Mesothelial cell of epicardium (in vitro differentiated cells): ENCODE measurements around the gene AKR1E2. TPM values are rescaled to one million over a fixed set of nuclear protein-coding genes. Genes with fewer than 3 reads are reported as not detected.
A peak's percentile ranks its signal among the peaks of the same experiment; 100 is the strongest.
"Not testable (repeated sequence)": the region's sequence is repeated elsewhere in the genome, so short reads cannot be mapped to it uniquely, and the experiment has no call there.

Experiments used
- DNase-seq, 2 experiments: peaks; one replicate each; pipeline ENCODE4 v3.0.0; 2021; ENCODE audit warnings: low spot score in 2 of 2; ENCODE audit not compliant: unreplicated experiment in 2 of 2
- H3K27ac Mint-ChIP-seq: 2 replicates; pipeline ENCODE4 v1.8.0; 2021; ENCODE audit warnings: mixed read lengths
- H3K27me3 Mint-ChIP-seq: 2 replicates; pipeline ENCODE4 v1.8.0; 2021; ENCODE audit warnings: low read depth, mixed read lengths
- H3K36me3 Mint-ChIP-seq: 2 replicates; pipeline ENCODE4 v1.8.0; 2021; ENCODE audit warnings: mixed read lengths
- H3K4me1 Mint-ChIP-seq: 2 replicates; pipeline ENCODE4 v1.8.0; 2021; ENCODE audit warnings: mixed read lengths
- H3K4me3 Mint-ChIP-seq: 2 replicates; pipeline ENCODE4 v1.8.0; 2021; ENCODE audit warnings: mild to moderate bottlenecking, moderate library complexity, mixed read lengths
- H3K9me3 Mint-ChIP-seq: 2 replicates; pipeline ENCODE4 v1.8.0; 2021; ENCODE audit warnings: mixed read lengths
- CTCF ChIP-seq: fragments of 200-600 bp; sonication (generic); IDR thresholded peaks from one replicate; pipeline ENCODE4 v1.5.0; 2021; ENCODE audit warnings: antibody characterized with exemption; ENCODE audit not compliant: unreplicated experiment
- total RNA-seq: library from RNA; stranded (reverse); gene quantifications from 3 replicates; pipeline ENCODE4 v1.2.1, GENCODE V29; 2021

Gene AKR1E2
- total RNA-seq, 1 donor from 2014 or later: 8.4 TPM

GRCh38 chr10:4813496-4813895, 12.5 kb upstream of the AKR1E2 start:
- Mint-ChIP-seq H3K27ac (no peak overlapping the region), H3K4me3 (no peak overlapping the region), H3K9me3 (no peaks in the 10 kb centered on the region), H3K27me3 (no peaks in the 10 kb centered on the region), H3K4me1 (peaks cover 8% of the 10 kb centered on the region), H3K36me3 (no peaks in the 10 kb centered on the region)
- no peak for TF ChIP-seq CTCF
- no peak for DNase-seq

DNA sequence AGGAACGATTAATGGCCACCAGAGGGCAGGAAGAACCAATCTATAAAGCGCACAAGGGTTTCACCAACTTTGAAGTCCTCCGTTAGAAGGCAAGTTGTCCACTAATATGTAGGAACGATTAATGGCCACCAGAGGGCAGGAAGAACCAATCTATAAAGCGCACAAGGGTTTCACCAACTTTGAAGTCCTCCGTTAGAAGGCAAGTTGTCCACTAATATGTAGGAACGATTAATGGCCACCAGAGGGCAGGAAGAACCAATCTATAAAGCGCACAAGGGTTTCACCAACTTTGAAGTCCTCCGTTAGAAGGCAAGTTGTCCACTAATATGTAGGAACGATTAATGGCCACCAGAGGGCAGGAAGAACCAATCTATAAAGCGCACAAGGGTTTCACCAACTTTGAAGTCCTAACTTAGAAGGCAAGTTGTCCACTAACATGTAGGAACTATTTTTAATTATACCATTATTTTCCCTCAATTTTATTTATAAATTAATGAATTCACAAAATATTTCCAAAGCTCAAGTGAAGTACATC, 10.3 kb upstream of the AKR1E2 start:
- not testable (repeated sequence) for H3K4me1 Mint-ChIP-seq, H3K27me3 Mint-ChIP-seq, DNase-seq, H3K4me3 Mint-ChIP-seq, H3K36me3 Mint-ChIP-seq, H3K9me3 Mint-ChIP-seq, H3K27ac Mint-ChIP-seq
- TF ChIP-seq CTCF: peak; percentile 93

- Mint-ChIP-seq H3K27me3 (peaks cover 4% of the 10 kb centered on the region), H3K36me3 (no peaks in the 10 kb centered on the region), H3K4me3 (no peak overlapping the region), H3K27ac (no peak overlapping the region), H3K4me1 (peaks cover 4% of the 10 kb centered on the region), H3K9me3 (no peaks in the 10 kb centered on the region)
- DNase-seq: no peak
- TF ChIP-seq CTCF: no peak
These were observed 9.0 kb upstream of the AKR1E2 start for GRCh38 chr10:4816966-4817365.

- H3K4me1 Mint-ChIP-seq: no peaks in the 10 kb centered on the region
- H3K27me3 Mint-ChIP-seq: peaks cover 4% of the 10 kb centered on the region
- DNase-seq: no peak
- H3K4me3 Mint-ChIP-seq: no peak overlapping the region
- H3K36me3 Mint-ChIP-seq: no peaks in the 10 kb centered on the region
- no peak for TF ChIP-seq CTCF
- peaks cover 5% of the 10 kb centered on the region for H3K9me3 Mint-ChIP-seq
- no peak overlapping the region for H3K27ac Mint-ChIP-seq
These were observed 6.9 kb upstream of the AKR1E2 start for GRCh38 chr10:4819067-4819466.

DNA sequence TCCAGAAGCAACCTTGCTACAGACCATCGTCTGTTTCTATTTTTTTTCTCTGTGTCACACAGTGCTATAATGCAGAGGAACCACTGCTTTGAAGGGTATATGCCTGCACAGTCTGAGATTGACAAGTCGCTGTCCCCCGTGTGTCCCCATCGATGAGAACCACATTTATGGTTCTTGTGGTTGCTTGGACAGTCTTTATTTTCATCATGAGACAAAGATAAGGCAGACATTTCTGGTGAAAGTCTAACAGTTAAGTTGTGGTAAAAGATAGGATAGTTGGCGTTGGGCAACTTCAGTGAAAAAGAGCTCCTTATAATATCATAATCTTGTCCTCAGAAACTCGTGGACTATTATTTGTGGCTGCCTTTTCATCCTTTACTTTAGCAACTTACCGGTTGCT, 6.3 kb upstream of the AKR1E2 start:
- Mint-ChIP-seq H3K4me3 (no peak overlapping the region), H3K27me3 (peaks cover 4% of the 10 kb centered on the region), H3K36me3 (no peaks in the 10 kb centered on the region), H3K9me3 (peaks cover 5% of the 10 kb centered on the region), H3K27ac (no peak overlapping the region), H3K4me1 (no peaks in the 10 kb centered on the region)
- no peak for DNase-seq
- no peak for TF ChIP-seq CTCF
